Type B pancreatic cell (in vitro differentiated cells): ENCODE data around the gene PTPRF. TPM values are rescaled to one million over a fixed set of nuclear protein-coding genes. Genes with fewer than 3 reads are reported as not detected.
A peak's percentile ranks its signal among the peaks of the same experiment; 100 is the strongest.

Experiments used
- DNase-seq: peaks from one replicate; pipeline ENCODE4 v3.0.0; 2021; ENCODE audit warnings: mixed read lengths; ENCODE audit not compliant: unreplicated experiment; ENCODE audit errors: extremely low spot score
- H3K27ac Mint-ChIP-seq: 2 replicates; pipeline ENCODE4 v1.8.0; 2021; ENCODE audit warnings: mild to moderate bottlenecking, mixed read lengths
- H3K27me3 Mint-ChIP-seq: 2 replicates; pipeline ENCODE4 v1.8.0; 2021; ENCODE audit warnings: mixed read lengths
- H3K36me3 Mint-ChIP-seq: 2 replicates; pipeline ENCODE4 v1.8.0; 2021; ENCODE audit warnings: mixed read lengths
- H3K4me1 Mint-ChIP-seq: one replicate; pipeline ENCODE4 v1.8.0; 2021; ENCODE audit warnings: mixed read lengths; ENCODE audit not compliant: unreplicated experiment
- H3K4me3 Mint-ChIP-seq: 2 replicates; pipeline ENCODE4 v1.8.0; 2021; ENCODE audit warnings: mild to moderate bottlenecking, mixed read lengths
- H3K9me3 Mint-ChIP-seq: 2 replicates; pipeline ENCODE4 v1.8.0; 2021; ENCODE audit warnings: mixed read lengths
- total RNA-seq: library from RNA; stranded (reverse); gene quantifications from 2 replicates; pipeline ENCODE4 v1.2.1, GENCODE V29; 2021; ENCODE audit warnings: low replicate concordance
- TF ChIP-seq, protein P1 (sequence below): fragments of 200-600 bp; sonication (generic); conservative IDR thresholded peaks from 2 replicates; pipeline ENCODE4 v1.5.0; 2021; ENCODE audit warnings: antibody characterized with exemption, mild to moderate bottlenecking

The PTPRF gene
- total RNA-seq, 1 donor from 2014 or later: 260 TPM

DNA sequence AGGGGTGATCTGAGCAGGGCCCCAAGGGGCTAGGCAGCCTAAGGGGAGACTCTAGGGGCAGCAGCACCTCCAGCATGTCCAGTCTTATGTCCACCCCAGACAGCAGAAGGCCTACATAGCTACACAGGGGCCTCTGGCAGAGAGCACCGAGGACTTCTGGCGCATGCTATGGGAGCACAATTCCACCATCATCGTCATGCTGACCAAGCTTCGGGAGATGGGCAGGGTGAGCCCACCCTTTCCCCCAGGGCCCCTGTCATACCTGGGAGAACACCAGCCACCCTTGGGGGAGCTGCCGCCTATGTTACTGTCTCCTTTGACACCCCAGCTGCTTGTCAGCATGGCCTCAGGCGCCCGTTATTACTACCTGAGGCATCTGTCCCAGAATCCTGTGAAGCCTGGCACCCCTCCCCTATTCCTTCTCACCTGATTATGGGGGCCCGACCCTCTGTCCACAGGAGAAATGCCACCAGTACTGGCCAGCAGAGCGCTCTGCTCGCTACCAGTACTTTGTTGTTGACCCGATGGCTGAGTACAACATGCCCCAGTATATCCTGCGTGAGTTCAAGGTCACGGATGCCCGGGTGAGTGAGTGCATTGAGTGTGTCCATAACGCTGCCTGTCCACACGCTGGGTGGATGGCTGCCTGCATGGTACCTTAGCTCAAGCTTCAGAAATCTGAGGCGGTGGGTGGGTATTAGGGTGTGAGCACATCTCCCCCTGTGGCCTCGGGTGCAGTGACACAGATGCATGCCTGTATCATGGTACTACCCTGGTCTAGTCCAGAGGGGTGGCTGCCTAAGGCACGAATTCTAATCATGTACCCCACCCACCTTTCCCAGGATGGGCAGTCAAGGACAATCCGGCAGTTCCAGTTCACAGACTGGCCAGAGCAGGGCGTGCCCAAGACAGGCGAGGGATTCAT, 89.6 kb downstream of the PTPRF start:
- H3K27me3 Mint-ChIP-seq: no peaks in the 10 kb centered on the region
- H3K27ac Mint-ChIP-seq: no peak overlapping the region
- no peaks in the 10 kb centered on the region for H3K4me1 Mint-ChIP-seq
- H3K4me3 Mint-ChIP-seq: no peak overlapping the region
- no peak for DNase-seq
- H3K9me3 Mint-ChIP-seq: no peaks in the 10 kb centered on the region
- peaks cover 12% of the 10 kb centered on the region for H3K36me3 Mint-ChIP-seq
- TF ChIP-seq, protein P1, sequence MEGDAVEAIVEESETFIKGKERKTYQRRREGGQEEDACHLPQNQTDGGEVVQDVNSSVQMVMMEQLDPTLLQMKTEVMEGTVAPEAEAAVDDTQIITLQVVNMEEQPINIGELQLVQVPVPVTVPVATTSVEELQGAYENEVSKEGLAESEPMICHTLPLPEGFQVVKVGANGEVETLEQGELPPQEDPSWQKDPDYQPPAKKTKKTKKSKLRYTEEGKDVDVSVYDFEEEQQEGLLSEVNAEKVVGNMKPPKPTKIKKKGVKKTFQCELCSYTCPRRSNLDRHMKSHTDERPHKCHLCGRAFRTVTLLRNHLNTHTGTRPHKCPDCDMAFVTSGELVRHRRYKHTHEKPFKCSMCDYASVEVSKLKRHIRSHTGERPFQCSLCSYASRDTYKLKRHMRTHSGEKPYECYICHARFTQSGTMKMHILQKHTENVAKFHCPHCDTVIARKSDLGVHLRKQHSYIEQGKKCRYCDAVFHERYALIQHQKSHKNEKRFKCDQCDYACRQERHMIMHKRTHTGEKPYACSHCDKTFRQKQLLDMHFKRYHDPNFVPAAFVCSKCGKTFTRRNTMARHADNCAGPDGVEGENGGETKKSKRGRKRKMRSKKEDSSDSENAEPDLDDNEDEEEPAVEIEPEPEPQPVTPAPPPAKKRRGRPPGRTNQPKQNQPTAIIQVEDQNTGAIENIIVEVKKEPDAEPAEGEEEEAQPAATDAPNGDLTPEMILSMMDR: no peak

DNA sequence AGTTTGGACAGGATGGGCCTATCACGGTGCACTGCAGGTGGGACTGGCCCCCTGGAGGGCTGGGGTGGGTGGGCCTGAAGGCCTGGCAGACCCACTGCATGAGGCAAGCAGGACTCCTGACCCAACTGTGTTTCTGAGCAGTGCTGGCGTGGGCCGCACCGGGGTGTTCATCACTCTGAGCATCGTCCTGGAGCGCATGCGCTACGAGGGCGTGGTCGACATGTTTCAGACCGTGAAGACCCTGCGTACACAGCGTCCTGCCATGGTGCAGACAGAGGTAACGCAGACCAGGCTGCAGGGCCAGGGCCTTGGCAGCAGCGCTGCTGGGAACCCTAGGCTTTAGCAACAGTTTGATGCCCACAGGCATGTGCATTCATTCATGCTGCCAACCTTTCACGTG, 90.3 kb downstream of the PTPRF start:
- TF ChIP-seq, protein P1: no peak
- H3K4me1 Mint-ChIP-seq: no peaks in the 10 kb centered on the region
- DNase-seq: no peak
- H3K4me3 Mint-ChIP-seq: no peak overlapping the region
- no peaks in the 10 kb centered on the region for H3K27me3 Mint-ChIP-seq
- H3K36me3 Mint-ChIP-seq: peaks cover 10% of the 10 kb centered on the region
- H3K9me3 Mint-ChIP-seq: no peaks in the 10 kb centered on the region
- peak overlapping the region; percentile 46 for H3K27ac Mint-ChIP-seq

DNA sequence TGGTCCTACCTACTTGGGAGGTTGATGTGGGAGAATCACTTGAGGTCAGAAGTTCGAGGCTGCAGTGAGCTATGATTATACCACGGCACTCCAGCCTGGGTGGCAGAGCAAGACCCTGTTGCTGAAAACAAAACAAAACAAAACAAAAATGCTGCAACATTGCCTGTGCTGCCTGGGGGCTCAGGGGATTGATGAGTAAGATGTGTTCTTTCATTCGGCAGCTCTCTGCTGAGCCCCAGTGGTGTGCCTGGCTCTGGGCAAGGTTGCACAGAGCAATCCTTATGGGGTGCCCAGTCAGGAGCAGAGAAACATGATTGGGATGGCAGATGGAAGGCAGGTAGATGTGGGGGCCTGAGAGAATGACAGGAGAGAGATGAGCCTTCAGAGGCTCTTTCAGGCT, 90.7 kb downstream of the PTPRF start:
- no peaks in the 10 kb centered on the region for H3K27me3 Mint-ChIP-seq
- TF ChIP-seq, protein P1: no peak
- no peak overlapping the region for H3K4me3 Mint-ChIP-seq
- no peaks in the 10 kb centered on the region for H3K9me3 Mint-ChIP-seq
- H3K36me3 Mint-ChIP-seq: peaks cover 7% of the 10 kb centered on the region
- DNase-seq: no peak
- peak overlapping the region; percentile 46 for H3K27ac Mint-ChIP-seq
- no peaks in the 10 kb centered on the region for H3K4me1 Mint-ChIP-seq

DNA sequence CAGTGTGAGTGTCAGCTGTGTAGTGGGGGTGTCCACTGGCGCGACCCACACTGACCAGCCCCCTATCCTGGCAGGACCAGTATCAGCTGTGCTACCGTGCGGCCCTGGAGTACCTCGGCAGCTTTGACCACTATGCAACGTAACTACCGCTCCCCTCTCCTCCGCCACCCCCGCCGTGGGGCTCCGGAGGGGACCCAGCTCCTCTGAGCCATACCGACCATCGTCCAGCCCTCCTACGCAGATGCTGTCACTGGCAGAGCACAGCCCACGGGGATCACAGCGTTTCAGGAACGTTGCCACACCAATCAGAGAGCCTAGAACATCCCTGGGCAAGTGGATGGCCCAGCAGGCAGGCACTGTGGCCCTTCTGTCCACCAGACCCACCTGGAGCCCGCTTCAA, 91.2 kb downstream of the PTPRF start:
- Mint-ChIP-seq H3K27ac (no peak overlapping the region), H3K27me3 (no peaks in the 10 kb centered on the region), H3K36me3 (peaks cover 6% of the 10 kb centered on the region), H3K4me1 (no peaks in the 10 kb centered on the region), H3K4me3 (no peak overlapping the region), H3K9me3 (no peaks in the 10 kb centered on the region)
- TF ChIP-seq, protein P1: no peak
- DNase-seq: no peak

DNA sequence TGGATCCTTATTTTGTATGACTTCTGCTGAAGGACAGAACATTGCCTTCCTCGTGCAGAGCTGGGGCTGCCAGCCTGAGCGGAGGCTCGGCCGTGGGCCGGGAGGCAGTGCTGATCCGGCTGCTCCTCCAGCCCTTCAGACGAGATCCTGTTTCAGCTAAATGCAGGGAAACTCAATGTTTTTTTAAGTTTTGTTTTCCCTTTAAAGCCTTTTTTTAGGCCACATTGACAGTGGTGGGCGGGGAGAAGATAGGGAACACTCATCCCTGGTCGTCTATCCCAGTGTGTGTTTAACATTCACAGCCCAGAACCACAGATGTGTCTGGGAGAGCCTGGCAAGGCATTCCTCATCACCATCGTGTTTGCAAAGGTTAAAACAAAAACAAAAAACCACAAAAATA, 91.8 kb downstream of the PTPRF start:
- Mint-ChIP-seq H3K27ac (peak overlapping the region; percentile 29), H3K27me3 (no peaks in the 10 kb centered on the region), H3K36me3 (peaks cover 10% of the 10 kb centered on the region), H3K4me3 (no peak overlapping the region), H3K4me1 (no peaks in the 10 kb centered on the region), H3K9me3 (no peaks in the 10 kb centered on the region)
- no peak for DNase-seq
- TF ChIP-seq, protein P1: no peak
